PC-3 (cell line): ENCODE results near the gene PSORS1C2.

Experiments
- CTCF ChIP-seq: fragments of 300-600 bp; sonication (generic); conservative IDR thresholded peaks from 2 replicates; pipeline ENCODE4 v1.5.1; 2017; ENCODE audit warnings: antibody characterized with exemption, low read depth, mild to moderate bottlenecking, low read length
- EZH2 ChIP-seq: fragments of 300-600 bp; sonication (generic); IDR thresholded peaks from one replicate; pipeline ENCODE4 v1.6.1; 2017; ENCODE audit warnings: antibody characterized with exemption, mild to moderate bottlenecking, low read length; ENCODE audit not compliant: unreplicated experiment
- EZH2phosphoT487 ChIP-seq: fragments of 300-600 bp; sonication (generic); IDR thresholded peaks from 2 replicates; pipeline ENCODE4 v1.6.1; 2018; ENCODE audit warnings: mild to moderate bottlenecking, antibody characterized with exemption, low read length, borderline replicate concordance

DNA sequence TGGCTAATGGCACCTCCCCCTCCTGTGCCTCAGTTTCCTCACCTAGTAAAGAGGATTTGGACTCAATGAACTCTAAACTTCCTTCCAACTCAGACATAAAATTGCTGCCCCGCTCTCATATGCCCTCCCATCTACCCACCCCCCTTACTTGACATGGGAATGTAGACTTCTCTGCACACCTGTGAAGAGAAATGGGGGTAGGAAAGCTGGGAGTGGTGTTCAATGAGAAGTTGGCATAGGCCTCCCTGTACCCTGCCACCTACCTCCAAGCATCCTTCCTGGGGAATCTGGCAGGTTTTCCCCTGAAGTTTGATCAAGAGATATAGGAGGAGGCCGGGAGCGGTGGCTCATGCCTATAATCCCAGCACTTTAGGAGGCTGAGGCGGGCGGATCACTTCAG is 35.5 kb upstream of the PSORS1C2 start:
- TF ChIP-seq CTCF: no peak
- TF ChIP-seq EZH2: no peak
- TF ChIP-seq EZH2phosphoT487: no peak
